Measurements from ENCODE around the gene CRTAC1.

Gene CRTAC1

DNA sequence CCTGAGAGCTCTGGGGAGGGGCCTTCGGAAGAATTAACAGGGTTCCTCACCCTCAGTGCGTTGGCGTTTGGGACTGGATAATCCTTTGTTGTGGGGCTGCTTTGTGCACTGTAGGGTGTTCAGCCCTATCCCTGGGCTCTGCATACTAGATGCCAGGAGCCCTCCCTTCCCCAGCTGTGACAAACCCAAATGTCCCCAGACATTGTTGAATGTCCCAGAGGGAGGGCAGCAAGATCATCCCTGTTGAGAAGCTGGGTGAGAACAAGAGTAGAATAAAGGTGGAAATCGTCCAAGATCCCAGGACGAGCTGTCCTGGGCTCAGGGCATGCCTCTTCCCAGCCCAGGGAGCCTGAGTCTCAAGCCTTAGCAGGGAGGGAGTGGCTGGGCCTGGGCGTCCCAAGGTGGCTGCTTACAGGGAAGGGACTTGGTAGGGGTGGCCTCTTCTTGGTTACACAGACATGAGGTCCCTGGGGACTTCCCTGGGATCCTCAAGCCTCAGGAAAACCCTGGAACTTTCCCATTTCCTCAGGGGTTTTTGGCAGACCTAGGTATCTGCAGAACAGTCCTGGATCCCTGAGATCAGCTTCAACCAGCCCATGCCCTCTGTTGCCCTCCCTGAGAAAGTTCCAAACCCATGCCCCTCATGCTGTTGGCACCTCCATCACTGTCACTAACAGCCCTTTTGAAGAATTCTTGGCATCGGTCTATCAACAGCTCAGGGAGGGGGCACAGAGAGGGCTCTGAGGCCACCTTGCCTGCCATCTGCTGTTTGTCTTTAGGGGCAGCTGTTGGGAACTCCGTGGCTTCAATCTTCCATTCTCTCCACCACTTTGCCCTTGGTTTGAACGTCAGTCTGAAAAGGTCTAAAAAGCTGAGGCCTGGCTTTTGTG, 127.0 kb downstream of the CRTAC1 start:
- DNase-seq (ENCODE audit: low read depth in 4 of 4, low spot score in 1 of 4) = no peak

DNA sequence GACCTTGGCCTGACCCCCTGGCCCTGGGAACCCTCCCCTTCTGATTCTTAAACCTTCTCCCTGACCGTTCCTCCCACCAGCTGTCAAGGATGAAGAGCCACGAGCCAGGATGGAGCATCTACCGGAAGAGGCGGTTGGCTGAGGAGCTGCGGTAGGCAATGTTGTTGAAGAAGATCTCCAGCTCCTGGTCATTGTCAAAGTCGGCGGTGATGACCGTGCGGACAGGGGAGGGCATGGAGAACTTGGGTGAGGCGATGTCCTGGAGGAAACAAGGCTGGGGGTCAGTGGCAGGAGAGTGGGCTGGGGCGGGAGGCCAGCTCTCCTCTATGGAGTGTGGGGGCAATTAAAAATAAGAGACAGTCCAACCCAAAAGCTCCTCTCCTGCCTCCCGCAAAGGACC, 129.0 kb downstream of the CRTAC1 start:
- no peak for DNase-seq (ENCODE audit: low read depth in 4 of 4, low spot score in 1 of 4)

DNA sequence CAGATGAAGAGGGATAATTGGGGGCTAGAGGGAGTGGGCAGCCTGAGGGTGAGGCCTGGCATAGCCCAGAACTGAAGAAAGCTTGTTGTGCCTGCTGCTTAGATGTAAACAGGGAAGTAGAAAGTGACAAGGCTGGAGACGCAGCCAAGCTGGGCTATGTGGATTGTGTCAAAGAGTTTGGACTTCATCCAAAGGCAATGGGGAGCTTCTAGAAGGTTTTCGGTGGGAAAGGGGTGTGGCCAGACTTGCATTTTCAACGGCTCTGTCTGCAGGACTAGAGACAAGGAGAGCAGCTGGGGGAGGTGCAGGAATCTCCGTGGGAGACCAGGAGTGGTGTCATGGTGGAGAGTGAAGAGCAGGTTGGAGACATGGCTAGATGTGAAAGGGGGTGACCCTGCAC, 132.0 kb downstream of the CRTAC1 start:
- DNase-seq (ENCODE audit: low read depth in 4 of 4, low spot score in 1 of 4) = no peak

DNA sequence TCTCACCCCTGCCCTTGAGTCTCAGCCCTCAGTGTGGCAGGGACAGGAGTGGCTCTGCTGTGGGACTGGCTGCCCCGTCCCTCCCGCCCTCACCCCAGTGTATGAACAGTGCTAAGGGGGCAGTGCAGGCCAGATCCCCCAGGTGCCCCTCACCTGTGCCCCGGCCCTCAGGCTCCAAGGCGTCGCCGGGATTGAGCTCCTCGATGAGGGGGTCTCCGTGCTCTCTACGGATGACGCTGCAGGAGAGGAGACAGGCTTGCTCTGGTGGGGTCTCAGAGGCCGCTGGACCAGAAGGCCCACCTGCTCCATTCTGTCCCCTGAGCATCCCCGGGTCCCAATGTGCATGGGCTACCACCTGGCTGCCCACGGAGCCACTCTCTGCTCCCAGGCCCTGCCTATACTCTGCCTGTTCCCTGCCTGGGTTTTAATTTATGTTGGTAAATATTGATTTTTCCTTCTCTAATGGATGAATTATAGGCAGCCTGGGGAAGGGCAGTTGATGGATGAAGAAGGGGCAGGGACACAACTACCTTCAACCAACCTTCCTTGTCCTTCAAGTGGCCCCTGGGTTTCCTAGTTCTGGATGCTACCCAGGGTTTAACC, 133.6 kb downstream of the CRTAC1 start:
- DNase-seq (ENCODE audit: low read depth in 4 of 4, low spot score in 1 of 4) = no peak

DNA sequence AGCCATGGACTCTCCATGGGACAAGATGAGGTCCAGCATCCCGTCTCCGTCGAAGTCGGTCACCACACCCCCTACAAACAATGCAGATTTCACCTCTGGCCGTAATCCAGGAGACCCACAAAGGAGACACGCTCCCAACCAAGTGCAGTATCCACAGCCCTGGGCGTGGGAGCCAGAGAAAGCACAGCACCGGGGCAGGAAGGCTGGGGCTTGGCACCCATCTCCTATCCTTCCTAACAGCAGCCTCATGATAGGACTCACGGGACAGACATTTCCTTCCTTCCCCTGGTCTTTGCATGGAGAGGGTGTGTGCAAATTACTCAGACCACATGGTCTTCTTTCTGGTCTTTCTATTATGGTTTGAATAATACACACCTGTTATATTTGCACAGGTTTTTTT, 134.5 kb downstream of the CRTAC1 start:
- DNase-seq (ENCODE audit: low read depth in 4 of 4, low spot score in 1 of 4) = no peak

DNA sequence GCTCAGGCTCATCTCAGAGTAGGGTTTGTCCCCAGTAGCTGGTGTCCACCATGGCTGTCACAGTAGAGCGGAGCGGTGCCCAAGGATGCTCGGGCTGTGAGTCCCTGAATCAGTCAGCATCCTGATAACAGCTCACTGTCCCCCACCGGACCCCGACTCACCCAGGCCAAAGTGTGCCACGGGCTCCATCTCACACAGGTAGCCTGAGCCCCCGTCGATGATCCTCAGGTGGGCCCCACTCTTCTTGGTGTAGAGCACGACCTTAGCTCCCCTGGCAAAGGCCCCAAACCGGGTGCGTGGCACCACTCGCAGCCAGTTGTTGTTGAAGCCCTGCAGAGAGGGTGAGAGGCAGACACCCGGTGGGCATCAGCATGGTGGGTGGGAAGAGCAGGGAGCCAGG, 135.3 kb downstream of the CRTAC1 start:
- DNase-seq (ENCODE audit: low read depth in 4 of 4, low spot score in 1 of 4) = no peak

DNA sequence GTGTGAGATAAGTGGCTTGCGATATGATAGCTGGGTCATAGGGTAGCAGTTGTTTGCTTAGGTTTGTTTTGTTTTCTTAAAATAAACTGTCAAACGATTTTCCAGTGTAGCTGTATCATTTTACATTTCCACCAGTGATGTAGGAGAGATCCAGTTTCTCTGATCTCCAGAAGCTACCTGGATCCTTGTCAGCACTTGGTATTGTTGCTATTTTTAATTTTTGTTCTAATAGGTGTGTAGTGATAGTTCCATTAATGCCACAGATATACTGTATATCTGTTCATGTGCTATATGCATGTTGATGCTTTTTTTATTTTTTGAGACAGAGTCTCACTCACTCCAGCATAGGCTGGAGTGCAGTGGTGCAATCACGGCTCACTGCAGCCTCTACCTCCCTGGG, 136.3 kb downstream of the CRTAC1 start:
- no peak for DNase-seq (ENCODE audit: low read depth in 4 of 4, low spot score in 1 of 4)

DNA sequence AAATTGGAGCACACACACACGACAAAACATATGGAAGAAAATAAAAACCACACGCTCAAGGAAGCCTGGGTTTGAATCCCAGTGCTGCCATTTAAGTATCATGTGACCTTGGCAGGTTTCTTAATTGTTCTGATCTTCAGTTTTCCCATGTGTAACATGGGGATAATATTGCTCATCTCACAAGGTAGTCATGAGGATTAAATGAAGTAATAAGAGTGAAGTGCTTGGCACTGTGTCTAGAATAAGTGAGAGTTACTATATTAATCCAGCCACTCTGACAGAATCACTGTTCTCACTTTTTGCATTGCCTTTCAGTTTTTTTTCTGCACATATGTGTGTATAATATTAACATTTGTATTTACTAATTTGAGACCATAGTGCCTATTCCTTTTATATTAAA, 137.5 kb downstream of the CRTAC1 start:
- no peak for DNase-seq (ENCODE audit: low read depth in 4 of 4, low spot score in 1 of 4)

DNA sequence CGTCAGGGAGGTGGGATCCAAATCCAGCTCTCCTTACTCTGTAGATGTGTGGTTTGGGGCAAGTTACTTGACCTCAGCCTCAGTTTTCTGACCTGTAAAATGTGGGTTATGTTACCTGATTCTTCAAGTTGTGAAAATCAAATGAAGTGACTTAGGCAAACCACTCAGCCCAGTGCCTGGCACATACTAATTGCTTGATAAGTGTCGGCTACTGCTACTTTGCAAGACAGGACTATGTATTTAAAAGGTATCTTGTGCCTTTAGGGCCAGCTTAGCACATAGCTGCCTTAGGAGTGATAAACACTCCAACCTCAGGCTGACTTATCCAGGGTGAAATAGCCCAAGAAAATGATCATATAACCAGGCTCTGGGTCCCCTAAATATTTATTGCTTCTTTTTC, 137.9 kb downstream of the CRTAC1 start:
- DNase-seq (ENCODE audit: low read depth in 4 of 4, low spot score in 1 of 4) = no peak

DNA sequence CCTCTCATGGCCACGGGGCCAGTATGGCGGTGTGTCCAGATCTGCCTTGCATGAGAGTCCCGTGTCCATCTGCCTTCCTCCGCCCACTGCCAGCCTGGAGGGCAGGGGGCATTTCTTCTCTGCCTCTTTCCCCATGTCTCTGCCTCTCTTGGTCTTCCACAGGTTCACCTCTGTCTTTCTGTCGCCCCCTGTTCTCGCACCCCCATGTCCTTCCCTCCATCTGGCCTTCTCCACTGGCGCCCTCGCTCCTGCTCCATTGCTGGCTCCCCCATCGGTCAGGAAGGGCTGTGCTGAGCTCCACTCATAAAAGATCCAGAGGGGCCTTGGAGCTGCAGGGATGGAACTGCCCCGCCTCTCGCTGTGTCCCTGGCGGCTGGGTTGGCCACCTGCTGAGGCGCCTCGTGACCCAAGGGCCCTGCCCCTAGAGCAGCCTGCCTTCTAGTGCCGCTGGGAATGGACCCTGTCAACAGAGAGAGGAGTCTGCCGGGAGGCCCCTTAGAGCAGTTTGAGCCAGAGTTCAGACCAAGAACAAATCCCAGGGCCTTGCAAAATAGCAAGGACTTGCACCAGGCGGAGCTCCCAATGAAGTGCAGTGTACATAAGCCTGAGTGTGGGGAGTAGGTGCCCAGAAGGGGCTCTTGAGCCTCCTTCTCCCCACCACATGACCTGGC, 138.8 kb downstream of the CRTAC1 start:
- DNase-seq (ENCODE audit: low read depth in 4 of 4, low spot score in 1 of 4) = no peak

DNA sequence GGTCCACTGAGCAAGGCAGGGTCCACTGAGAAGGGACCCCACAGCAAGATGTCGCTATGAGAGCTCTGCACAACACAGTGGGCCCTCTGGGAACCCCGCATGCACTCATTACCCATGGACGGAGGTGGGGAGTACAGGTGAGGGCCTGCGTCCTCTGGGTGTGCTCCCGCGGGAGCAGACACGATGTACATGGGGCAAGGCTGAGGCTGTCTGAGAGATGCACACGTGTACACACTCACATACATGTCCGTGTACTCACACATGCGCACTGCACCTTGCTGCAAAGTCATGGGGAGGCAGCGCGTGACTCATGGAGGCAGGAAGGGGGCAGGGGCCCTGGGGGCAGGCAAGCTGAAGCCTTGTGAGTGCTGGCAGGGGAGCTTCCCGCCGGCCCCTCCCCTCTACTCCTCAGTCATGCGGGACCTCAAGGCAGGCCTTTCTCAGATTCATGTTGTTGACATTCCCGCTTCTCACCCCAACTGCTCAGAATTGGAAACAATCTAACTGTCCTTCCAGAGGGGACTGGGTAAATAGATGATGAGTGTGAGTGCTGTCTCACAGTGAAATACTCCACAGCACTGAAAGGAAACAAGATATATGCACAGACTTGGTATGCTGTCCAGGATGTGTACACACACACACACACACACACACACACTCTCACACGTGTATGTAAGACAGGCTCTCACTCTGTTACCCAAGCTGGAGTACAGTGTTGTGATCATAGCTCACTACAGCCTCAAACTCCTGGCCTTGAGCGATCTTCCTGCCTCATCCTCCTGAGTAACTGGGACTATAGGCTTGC, 140.8 kb downstream of the CRTAC1 start:
- no peak for DNase-seq (ENCODE audit: low read depth in 4 of 4, low spot score in 1 of 4)

DNA sequence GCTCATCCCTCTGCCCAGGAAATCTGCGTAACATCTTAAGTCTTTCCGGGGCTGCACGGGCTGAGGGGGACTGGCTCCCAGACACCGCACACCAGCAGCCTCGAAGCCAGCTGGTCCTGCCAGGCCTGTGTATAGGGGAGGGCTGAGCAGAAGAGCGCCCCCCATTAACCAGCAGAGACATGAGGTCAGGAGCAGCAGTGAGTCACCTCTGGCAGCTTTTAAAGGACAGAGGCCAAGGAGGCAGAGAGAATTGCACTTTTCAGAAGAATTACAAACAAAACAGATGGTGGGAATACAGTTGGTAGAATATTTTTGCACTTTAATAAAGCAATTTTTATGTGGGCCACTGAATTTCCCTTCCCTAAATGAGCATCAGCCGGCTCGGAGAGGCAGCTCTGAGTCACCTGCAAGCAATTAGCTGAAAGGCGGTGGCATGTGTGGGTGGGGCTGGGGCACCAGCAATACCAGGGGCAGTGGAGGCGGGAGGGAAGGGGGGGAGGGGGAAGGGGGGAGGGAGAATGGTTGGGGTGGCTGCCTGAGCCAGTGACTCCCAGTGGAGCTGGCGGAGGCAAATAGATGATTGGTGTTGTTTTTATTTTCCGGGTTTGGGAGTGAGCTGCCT, 141.7 kb downstream of the CRTAC1 start:
- DNase-seq (ENCODE audit: low read depth in 4 of 4, low spot score in 1 of 4) = no peak

DNA sequence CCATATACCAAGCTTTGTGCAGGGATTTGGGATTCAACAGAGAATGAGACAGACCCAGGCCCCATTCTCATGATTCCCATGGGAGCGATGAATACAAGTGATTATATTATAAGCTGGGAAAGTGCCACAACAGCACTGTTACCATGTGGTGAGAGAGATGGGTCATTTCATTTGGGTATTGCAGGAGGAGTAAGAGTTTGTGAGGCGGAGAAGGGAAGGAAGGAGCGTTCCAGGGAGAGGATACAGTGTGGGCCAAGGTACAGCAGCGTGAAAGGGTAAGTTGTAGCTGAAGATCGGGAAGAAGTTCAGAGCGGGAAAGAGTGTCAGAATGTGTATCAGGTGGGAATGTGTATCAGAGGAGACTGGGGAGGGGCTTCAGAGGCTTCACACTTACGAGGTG, 142.3 kb downstream of the CRTAC1 start:
- DNase-seq (ENCODE audit: low read depth in 4 of 4, low spot score in 1 of 4) = no peak

DNA sequence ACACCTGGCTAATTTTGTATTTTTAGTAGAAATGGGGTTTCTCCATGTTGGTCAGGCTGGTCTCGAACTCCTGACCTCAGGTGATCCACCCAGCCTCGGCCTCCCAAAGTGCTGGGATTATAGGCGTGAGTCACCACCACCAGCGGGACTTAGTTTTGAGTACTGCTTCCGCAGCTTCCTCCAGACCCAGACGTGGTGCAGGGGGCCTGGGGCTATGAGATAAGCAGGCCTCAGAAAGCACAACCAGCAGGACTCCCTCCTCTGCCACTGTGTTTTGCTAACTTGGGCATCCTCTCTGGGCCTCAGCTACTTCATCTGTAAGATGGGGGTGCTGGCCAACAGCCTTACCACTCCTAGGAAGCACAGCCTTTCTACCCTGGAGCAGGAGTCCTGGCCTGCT, 143.0 kb downstream of the CRTAC1 start:
- DNase-seq (ENCODE audit: low read depth in 4 of 4, low spot score in 1 of 4) = no peak

DNA sequence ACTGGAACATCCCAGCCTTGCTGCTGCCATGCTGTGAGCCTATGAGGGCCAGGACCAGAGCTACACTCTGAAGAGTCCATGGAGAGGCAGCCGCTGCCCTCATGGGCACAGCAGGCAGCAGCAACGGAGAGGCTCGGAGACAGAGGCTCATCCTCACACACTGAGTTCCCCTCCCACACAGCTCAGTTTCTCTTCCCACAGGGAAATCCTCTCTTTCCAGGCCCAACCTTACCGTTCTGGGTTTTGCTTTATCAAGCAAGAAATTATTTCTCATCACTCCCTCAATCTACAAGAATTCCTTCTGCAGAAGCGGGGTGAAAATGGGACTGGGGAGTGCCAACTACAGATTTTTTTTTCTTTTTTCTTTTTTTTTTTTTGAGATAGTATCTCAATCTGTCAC, 144.1 kb downstream of the CRTAC1 start:
- DNase-seq (ENCODE audit: low read depth in 4 of 4, low spot score in 1 of 4) = no peak

DNA sequence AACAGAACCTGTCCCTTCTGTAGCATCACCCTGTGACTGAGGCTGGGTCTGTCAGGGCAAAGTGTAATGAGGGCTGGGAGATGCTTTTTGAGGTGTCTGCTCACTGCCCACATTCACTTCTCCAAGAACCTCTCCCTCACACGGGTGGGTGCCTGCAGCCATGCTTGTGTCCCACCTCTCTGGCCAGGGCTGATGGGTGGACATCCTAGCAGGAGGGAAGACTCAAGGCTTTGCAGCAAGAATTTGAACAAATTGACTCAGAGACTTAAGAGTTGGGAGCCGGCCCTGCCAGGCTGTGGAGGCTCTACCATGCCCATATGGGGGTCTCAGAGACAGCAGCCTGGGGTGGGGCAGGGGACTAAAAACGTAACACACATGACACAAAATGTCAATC, 147.3 kb downstream of the CRTAC1 start:
- no peak for DNase-seq (ENCODE audit: low read depth in 4 of 4, low spot score in 1 of 4)

DNA sequence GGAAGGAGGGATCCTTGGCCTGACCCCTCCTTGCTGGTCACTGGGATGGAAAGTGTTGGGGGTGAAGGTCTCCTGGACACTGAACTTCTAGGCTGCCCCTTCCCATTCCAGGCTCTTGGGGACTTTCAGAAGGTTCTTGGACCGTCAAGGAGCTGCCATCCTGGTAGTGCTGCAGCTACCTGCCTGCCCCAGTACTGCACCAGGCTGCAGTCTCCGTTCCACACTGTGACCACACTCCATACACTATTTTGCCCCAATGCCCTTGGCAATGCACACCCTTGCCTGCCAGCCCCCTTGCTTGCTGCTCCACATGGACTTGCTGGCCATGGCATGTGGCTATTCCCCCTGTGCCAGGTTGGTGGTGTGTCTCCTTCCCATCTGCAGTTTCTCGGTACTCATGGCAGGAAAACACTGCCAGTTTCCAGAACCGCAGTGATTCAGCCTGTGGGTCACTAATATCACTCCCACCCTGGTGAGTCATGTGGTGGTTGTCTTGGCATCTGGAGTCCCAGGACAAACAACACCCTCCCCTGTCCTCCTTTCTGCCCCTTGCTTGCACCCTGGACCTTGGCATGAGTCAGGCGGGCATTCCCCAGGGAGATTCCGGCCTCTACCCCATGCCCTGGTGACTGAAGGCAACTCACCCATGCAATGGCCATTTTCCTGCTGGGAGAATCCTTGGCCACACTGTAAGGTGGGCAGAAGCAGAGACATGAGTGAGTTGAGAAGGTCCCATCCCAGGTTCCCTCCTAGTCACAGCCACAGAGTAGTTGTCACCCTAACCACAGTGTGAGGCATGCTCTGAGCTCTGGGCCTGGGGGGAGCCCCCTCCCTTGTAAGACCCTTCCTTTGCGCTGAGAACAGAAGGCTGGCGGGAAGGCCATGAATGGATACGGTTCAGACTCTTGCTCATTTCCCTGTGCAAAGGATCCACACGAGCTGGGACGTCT, 148.0 kb downstream of the CRTAC1 start:
- no peak for DNase-seq (ENCODE audit: low read depth in 4 of 4, low spot score in 1 of 4)

DNA sequence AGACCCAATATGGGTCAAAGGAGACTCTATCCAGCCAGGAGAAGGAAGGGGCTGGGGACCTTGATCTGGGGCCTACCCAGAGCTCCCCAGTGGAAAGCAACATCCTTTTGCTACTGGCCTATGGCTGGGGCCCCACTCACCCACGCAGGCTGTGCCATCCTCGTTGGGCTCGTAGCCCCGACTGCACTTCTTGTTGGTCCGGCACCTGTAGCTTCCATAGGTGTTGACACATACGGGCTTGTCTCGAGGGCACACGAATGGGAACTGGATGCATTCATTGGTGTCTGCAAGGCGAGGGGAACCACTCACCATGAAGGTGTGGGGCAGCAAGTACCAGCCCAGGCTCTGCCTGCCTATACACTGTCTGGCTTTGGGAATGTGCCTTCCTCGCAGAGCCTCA, 150.3 kb downstream of the CRTAC1 start:
- DNase-seq (ENCODE audit: low read depth in 4 of 4, low spot score in 1 of 4) = no peak

DNA sequence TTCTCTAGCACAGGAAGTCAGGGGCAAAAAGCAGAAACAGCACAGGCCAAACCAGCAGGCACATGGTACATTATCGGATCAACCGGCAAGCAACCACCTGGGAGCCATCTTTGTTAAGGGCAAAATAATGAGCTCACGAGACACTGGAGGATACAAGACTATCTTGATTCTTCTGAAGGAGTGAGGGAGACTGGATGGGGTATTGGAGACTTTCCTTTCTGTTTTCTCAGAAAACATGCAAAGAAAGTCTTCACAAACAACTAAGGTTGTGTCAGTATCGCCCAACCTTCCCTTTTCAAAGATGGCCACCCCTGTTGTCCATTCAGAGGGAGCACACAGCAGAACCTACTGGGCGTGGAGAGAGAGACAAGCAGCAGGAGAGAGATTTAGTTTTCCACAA, 151.2 kb downstream of the CRTAC1 start:
- DNase-seq (ENCODE audit: low read depth in 4 of 4, low spot score in 1 of 4) = no peak

DNA sequence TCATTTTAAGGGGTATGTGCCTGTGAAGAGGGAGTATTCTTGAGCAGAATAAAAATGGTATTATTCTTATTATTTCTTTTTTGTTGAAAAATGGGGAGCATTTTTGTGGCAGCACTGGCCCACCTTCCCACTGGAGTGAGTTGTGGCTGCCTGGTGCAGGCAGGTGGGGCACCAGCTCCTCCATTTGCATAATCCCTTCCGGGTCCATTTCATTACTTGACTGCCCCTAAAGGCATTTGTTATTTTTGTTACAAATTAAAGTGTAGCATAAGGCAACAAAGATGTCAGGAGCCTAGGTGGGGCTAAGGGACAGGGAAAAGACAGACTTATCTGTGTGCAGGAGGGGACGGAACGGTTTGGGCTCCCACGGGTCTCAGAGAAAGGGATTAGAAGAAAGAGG, 154.0 kb downstream of the CRTAC1 start:
- DNase-seq (ENCODE audit: low read depth in 4 of 4, low spot score in 1 of 4) = no peak
